Measurements from ENCODE around the gene DEFB113. TPM values are rescaled to one million over a fixed set of nuclear protein-coding genes. Genes with fewer than 3 reads are reported as not detected.

Gene DEFB113, protein sequence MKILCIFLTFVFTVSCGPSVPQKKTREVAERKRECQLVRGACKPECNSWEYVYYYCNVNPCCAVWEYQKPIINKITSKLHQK
- total RNA-seq = not detected in 2 replicates
- long read RNA-seq = 0 reads

DNA sequence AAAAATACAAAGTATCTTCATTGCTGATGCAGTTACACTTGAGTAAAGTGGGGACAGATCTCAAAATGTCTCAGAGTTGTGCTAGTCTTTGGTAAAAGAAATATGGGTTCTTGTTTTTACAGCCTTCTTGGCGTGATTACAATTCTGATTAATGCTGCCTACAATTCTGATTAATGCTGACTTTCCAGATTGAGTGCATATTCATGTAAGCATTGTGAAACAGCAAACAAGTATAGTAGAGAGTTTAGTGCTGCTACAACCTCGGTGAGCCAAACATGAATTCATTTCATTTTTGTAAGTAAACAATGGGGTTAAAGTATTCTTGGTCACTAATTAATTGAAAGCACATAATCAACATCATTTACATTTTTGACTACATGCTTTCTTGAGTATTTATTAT lies at the start of gene DEFB113:
DEFB113 (minus strand) TSS at position 21 of the 400 bp plus-strand sequence; CDS start at position 21, 0 bp downstream.
- no peaks in the 10 kb centered on the region for H3K4me1 Mint-ChIP-seq
- TF ChIP-seq, protein P1, sequence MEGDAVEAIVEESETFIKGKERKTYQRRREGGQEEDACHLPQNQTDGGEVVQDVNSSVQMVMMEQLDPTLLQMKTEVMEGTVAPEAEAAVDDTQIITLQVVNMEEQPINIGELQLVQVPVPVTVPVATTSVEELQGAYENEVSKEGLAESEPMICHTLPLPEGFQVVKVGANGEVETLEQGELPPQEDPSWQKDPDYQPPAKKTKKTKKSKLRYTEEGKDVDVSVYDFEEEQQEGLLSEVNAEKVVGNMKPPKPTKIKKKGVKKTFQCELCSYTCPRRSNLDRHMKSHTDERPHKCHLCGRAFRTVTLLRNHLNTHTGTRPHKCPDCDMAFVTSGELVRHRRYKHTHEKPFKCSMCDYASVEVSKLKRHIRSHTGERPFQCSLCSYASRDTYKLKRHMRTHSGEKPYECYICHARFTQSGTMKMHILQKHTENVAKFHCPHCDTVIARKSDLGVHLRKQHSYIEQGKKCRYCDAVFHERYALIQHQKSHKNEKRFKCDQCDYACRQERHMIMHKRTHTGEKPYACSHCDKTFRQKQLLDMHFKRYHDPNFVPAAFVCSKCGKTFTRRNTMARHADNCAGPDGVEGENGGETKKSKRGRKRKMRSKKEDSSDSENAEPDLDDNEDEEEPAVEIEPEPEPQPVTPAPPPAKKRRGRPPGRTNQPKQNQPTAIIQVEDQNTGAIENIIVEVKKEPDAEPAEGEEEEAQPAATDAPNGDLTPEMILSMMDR (conservative IDR thresholded peaks at IDR 0.05) = no peak
- no peak within 1 kb of the TSS for H3K27ac Mint-ChIP-seq (ENCODE audit: unreplicated experiment)
- no peak within 1 kb of the TSS for H3K4me3 Mint-ChIP-seq
- H3K36me3 Mint-ChIP-seq (ENCODE audit: low read depth) = no peaks in the 10 kb centered on the region
- no peak for DNase-seq (ENCODE audit: low read depth, low spot score)
- H3K27me3 Mint-ChIP-seq (ENCODE audit: low read depth) = no peaks in the 10 kb centered on the region
- no peaks in the 10 kb centered on the region for H3K9me3 Mint-ChIP-seq

DNA sequence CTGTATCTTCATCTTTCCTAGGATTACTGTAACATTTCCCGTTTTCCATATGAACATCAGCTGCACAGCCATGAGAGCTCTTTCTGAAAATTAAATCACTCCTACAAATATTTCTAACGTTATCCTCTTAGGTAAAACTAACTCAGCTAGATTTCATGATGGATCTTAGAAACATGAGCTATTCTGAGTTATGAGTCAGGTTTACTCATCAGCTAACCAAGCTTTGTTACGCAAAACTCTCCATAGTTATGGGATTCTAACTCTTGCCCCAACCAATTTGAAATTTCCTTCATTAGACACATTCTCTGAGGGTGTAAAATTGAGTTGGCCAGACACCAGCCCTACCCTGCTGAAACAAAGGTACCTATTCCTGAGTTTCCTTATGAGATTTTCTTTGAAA lies 38.4 kb upstream of the DEFB113 start:
- H3K36me3 Mint-ChIP-seq (ENCODE audit: low read depth) = no peaks in the 10 kb centered on the region
- H3K9me3 Mint-ChIP-seq = no peaks in the 10 kb centered on the region
- H3K4me1 Mint-ChIP-seq = no peaks in the 10 kb centered on the region
- H3K27ac Mint-ChIP-seq (ENCODE audit: unreplicated experiment) = no peak overlapping the region
- TF ChIP-seq, protein P1 (conservative IDR thresholded peaks at IDR 0.05) = no peak
- no peak for DNase-seq (ENCODE audit: low read depth, low spot score)
- H3K27me3 Mint-ChIP-seq (ENCODE audit: low read depth) = no peaks in the 10 kb centered on the region
- H3K4me3 Mint-ChIP-seq = no peak overlapping the region

DNA sequence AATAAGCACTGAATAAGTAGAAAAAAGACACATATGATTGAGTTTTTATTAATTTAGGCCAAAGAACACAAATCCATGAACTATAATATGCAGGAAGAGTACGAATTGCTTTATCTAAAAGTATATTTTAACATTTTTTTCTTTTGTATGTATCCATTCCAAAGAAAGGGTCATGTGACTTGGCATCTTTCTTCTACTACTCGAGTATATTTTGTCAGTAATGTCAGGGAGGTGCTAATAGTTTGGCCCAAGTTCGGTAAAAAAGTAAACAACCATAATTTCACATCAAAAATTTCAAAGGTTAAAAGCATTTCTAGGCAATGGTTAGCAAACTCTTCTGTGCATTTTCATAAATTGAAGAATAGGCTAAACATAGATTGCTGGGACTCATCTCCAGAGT lies 33.7 kb upstream of the DEFB113 start:
- Mint-ChIP-seq H3K27me3 (ENCODE audit: low read depth) (no peaks in the 10 kb centered on the region), H3K4me1 (no peaks in the 10 kb centered on the region), H3K36me3 (ENCODE audit: low read depth) (no peaks in the 10 kb centered on the region), H3K27ac (ENCODE audit: unreplicated experiment) (no peak overlapping the region), H3K9me3 (no peaks in the 10 kb centered on the region), H3K4me3 (no peak overlapping the region)
- TF ChIP-seq, protein P1 (conservative IDR thresholded peaks at IDR 0.05) = no peak
- DNase-seq (ENCODE audit: low read depth, low spot score) = no peak

DNA sequence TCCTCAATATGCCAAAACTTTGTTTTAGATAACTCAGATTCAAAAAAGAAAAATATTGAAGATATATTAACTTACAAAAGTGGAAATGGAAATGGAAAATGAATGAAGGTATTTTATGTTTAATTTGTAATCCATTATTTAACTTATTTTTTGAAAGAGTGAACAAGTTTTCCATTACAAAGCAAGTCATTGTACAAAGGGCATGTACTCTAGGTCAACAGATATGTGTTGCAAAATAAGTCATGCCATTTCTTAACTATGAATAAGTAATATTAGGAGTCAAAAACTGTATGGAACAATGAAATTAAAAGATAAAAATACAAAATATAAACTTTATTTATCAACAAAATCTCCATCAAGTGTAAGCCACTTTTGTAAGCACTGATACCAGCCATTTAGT lies 25.9 kb upstream of the DEFB113 start:
- no peaks in the 10 kb centered on the region for H3K9me3 Mint-ChIP-seq
- no peak for DNase-seq (ENCODE audit: low read depth, low spot score)
- H3K27ac Mint-ChIP-seq (ENCODE audit: unreplicated experiment) = no peak overlapping the region
- no peaks in the 10 kb centered on the region for H3K36me3 Mint-ChIP-seq (ENCODE audit: low read depth)
- no peaks in the 10 kb centered on the region for H3K4me1 Mint-ChIP-seq
- no peak overlapping the region for H3K4me3 Mint-ChIP-seq
- TF ChIP-seq, protein P1 (conservative IDR thresholded peaks at IDR 0.05) = no peak
- H3K27me3 Mint-ChIP-seq (ENCODE audit: low read depth) = no peaks in the 10 kb centered on the region

DNA sequence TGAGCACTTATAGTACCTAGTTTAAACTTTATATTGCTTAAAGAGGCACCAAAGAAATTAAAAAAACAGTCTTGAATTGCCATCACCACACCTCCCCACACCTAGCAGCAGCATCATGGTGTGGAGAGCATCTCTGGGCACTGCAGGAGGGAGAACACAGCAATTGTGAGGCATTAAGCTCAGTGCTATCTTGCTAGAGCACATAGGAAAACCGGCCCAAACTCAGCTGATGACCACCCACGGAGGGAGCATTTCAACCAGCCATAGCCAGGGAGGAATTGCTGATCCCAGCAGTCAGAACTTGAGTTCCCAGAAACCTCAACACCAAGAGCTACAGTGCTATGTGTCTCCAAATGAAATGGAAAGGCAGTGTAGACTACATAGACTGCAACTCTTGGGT lies 19.5 kb upstream of the DEFB113 start:
- Mint-ChIP-seq H3K36me3 (ENCODE audit: low read depth) (no peaks in the 10 kb centered on the region), H3K27me3 (ENCODE audit: low read depth) (no peaks in the 10 kb centered on the region), H3K4me1 (no peaks in the 10 kb centered on the region), H3K9me3 (no peaks in the 10 kb centered on the region), H3K4me3 (no peak overlapping the region), H3K27ac (ENCODE audit: unreplicated experiment) (no peak overlapping the region)
- TF ChIP-seq, protein P1 (conservative IDR thresholded peaks at IDR 0.05) = no peak
- DNase-seq (ENCODE audit: low read depth, low spot score) = no peak

All from neural crest cell (in vitro differentiated cells).